Activated T-cell treated with anti-CD3 and anti-CD28 coated beads, Interleukin-2, amount 50 U/mL, for 4 hours (primary cell): ENCODE results near the gene CACNG4. TPM values are rescaled to one million over a fixed set of nuclear protein-coding genes. Genes with fewer than 3 reads are reported as not detected.
A peak's percentile ranks its signal among the peaks of the same experiment; 100 is the strongest.

Source experiments
- ATAC-seq, 2 donors: fragments of 200-7000 bp; cut with Tn5 transposase; one replicate each; pipeline ENCODE4 v1.10.0; 2021
- DNase-seq: peaks from one replicate; pipeline ENCODE4 v3.0.0-alpha.2; 2020
- H3K27me3 Mint-ChIP-seq: one replicate; pipeline ENCODE4 v1.8.0; 2021; ENCODE audit warnings: low read depth, mixed read lengths
- H3K36me3 Mint-ChIP-seq: one replicate; pipeline ENCODE4 v1.8.0; 2022; ENCODE audit warnings: mixed read lengths; ENCODE audit not compliant: insufficient read depth
- H3K4me1 Mint-ChIP-seq: one replicate; pipeline ENCODE4 v1.8.0; 2021; ENCODE audit warnings: low read depth, mixed read lengths
- H3K4me3 Mint-ChIP-seq: one replicate; pipeline ENCODE4 v1.8.0; 2021; ENCODE audit warnings: mild to moderate bottlenecking, moderate library complexity, mixed read lengths
- H3K9me3 Mint-ChIP-seq: one replicate; pipeline ENCODE4 v1.8.0; 2021; ENCODE audit warnings: mixed read lengths
- total RNA-seq, 3 donors: library from RNA; stranded (reverse); gene quantifications; one replicate each; pipeline ENCODE4 v1.2.1, GENCODE V29; 2021

CACNG4 gene
- total RNA-seq, result under 1 TPM in 1 of 3 donors, not detected in 2; 0.05 TPM

DNA sequence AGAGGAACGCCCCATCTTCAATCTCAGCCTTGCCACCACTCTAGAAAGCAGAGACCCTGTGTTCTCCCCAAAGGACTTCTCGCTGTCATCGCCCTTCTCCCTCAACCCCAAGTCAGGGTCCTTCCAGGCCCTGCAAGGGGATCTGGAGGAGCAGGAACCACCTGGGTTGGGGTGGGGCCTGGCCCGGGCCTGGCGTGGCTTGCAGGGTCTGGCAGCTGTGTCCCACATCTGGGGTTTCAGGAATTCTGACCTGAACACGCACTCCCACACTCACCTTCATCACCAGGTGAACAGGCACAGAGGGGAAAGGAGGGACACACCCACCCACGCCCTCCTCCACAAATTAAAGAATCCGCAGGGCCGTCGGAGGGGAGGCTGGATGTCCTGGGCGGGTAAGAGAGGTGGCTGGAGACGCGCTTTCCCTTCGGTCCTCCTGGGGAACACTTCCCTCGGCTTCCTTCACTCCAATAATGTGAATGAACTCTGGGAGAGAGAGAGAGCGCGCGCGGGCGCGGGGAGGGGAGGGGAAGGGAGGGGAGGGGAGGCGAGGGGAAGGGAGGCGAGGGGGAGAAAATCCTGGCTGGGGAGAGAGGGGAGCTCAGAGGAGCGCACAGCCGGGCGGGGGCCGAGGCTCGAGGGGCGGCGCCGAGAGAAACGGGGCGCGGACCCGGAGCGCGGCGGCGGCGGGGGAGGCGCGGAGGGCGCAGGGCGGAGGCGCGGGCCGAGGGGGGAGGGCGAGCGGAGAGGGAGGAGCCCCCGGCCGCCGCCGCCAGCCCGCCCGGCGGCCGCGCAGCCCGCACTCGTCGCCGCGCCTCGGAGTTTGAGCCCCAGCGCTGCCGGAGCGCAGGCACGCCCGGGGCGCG is at the start of gene CACNG4:
Gene CACNG4, plus strand, starts transcription at position 799 of the 863 bp plus-strand sequence. CDS start 205 bp downstream, outside the sequence.
- no peak for DNase-seq
- peaks cover 8% of the 10 kb centered on the region for H3K4me1 Mint-ChIP-seq
- ATAC-seq, result peak; percentile 32 to 36
- peak within 1 kb of the TSS; percentile 72 for H3K4me3 Mint-ChIP-seq
- no peaks in the 10 kb centered on the region for H3K9me3 Mint-ChIP-seq
- H3K36me3 Mint-ChIP-seq, result no peaks in the 10 kb centered on the region
- peaks cover 71% of the 10 kb centered on the region for H3K27me3 Mint-ChIP-seq

DNA sequence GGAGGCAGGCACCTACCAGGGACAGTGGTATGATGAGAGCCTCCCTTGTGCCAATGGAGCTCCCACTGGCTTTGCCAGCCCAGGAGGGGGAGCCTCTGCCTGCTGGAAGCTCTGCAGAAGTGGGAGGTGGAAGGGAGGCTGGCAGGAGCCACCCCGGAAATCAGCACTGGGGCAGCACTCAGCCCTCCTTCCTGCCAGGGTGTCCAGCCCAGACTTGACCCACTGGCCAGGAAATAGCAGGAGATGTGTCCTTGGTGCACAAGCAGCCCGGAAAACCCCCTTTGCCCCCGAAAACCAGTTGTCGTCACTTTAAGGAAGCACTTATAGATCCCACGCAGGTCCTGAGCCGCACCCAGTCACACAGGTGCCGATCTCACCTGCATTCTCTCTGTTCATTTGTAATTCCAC is 49.3 kb upstream of the CACNG4 start:
- no peak for ATAC-seq
- Mint-ChIP-seq H3K4me1 (no peaks in the 10 kb centered on the region), H3K27me3 (peaks cover 34% of the 10 kb centered on the region), H3K4me3 (no peak overlapping the region), H3K9me3 (peaks cover 6% of the 10 kb centered on the region), H3K36me3 (no peaks in the 10 kb centered on the region)
- DNase-seq, result no peak

DNA sequence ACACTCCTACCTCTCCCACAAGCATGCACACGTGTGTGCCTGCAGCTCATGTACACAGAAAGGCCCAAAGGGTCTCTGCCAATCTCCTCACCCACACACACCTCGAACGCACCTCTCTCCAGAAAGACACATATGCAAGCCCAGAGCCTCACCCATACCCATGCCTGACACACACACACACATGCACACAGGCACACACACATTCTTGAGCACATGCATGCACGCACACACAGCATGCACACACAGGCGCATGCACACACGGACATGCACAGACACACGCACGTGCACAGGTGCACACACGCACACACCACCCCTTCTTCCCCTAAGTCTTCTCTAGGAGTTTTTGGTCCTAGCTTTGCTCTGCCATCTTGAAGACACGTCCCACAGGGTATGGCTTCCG is 48.7 kb upstream of the CACNG4 start:
- Mint-ChIP-seq H3K36me3 (no peaks in the 10 kb centered on the region), H3K27me3 (peaks cover 34% of the 10 kb centered on the region), H3K9me3 (peaks cover 6% of the 10 kb centered on the region), H3K4me3 (no peak overlapping the region), H3K4me1 (no peaks in the 10 kb centered on the region)
- DNase-seq (no peak), ATAC-seq (no peak)

DNA sequence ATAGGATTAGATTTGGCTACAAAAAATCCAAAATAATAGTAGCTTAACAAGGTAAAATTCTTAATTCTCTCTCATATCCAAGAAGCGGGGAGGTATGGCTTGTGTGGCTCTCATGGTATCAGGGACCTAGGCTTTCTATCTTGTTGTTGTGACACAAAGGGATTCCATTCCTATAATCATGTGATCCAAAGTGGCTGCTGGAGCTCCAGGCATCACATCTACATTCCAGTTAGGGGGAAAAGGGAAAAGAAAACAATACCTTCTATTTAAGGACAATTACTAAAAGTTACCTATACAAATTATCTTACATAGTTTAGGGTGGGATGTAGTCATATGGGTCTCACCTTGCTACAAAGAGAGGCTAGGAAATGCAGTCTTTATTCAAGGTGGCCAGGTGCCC is 47.6 kb upstream of the CACNG4 start:
- DNase-seq, result no peak
- no peak overlapping the region for H3K4me3 Mint-ChIP-seq
- H3K27me3 Mint-ChIP-seq, result peaks cover 34% of the 10 kb centered on the region
- no peak for ATAC-seq
- no peaks in the 10 kb centered on the region for H3K4me1 Mint-ChIP-seq
- H3K36me3 Mint-ChIP-seq, result no peaks in the 10 kb centered on the region
- peaks cover 10% of the 10 kb centered on the region for H3K9me3 Mint-ChIP-seq

DNA sequence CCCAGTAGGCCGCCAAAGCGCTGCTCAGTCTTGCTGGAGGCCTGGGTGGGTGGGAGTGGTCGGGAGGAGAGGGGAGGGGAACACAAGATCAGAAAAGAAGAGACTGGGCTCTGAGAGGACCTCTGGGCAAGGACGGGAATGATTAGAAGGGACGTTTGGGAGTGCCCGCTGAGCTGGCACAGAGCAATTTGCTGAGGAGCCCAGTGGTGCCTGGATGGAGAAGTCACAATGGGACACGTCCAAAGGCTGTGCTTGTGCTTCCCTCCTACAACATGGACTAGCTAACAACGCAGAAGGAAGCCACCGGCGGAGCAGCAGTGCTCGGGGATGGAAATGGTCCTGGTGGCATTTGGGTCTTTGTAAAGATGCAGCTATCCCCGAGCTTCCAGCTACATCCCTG is 45.6 kb upstream of the CACNG4 start:
- Mint-ChIP-seq H3K4me1 (no peaks in the 10 kb centered on the region), H3K9me3 (peaks cover 11% of the 10 kb centered on the region), H3K36me3 (no peaks in the 10 kb centered on the region), H3K4me3 (no peak overlapping the region), H3K27me3 (peaks cover 29% of the 10 kb centered on the region)
- DNase-seq (no peak), ATAC-seq (no peak)

DNA sequence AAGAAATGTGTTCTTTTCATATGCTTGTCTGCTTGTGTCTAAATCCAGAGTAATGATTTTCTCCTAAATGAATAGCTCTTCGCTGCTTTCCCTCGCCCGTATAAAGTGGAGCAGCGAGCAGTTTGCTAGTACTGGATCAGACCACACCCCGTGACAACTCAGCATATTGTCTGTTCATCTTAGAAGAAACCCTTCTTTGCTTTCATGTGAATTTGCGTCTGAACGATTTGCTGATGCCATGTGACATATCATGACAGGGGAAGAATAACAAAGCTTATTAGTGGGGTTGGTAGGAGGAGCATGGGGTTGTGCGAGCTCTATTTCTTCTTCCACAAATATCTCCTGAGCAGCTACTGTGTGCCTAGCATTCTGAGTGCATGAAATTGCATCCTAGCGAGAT is 44.1 kb upstream of the CACNG4 start:
- H3K9me3 Mint-ChIP-seq, result peaks cover 11% of the 10 kb centered on the region
- H3K4me1 Mint-ChIP-seq, result no peaks in the 10 kb centered on the region
- no peaks in the 10 kb centered on the region for H3K36me3 Mint-ChIP-seq
- H3K27me3 Mint-ChIP-seq, result peaks cover 22% of the 10 kb centered on the region
- no peak for ATAC-seq
- DNase-seq, result no peak
- H3K4me3 Mint-ChIP-seq, result no peak overlapping the region

DNA sequence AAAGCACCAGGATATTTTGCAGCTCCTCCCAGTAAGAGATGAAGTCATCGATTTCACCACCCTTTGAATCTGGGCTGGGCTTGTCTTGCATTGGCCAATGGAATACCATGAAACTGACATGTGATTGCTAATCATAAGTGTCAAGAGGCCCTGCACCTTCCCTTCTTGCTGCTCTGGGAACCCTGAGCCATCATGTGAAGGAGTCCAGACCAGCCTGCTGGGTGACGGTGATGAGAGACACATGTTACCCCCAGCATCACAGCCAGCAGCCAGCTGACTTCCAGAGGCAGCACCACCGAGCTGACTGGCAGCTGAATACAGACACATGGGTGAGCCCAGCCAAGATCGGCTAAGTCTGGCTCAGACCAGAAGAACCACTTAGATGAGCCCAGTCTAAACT is 43.6 kb upstream of the CACNG4 start:
- Mint-ChIP-seq H3K36me3 (no peaks in the 10 kb centered on the region), H3K4me1 (no peaks in the 10 kb centered on the region), H3K9me3 (peaks cover 11% of the 10 kb centered on the region), H3K27me3 (peaks cover 17% of the 10 kb centered on the region), H3K4me3 (no peak overlapping the region)
- ATAC-seq (no peak), DNase-seq (no peak)

- Mint-ChIP-seq H3K4me3 (no peak overlapping the region), H3K4me1 (no peaks in the 10 kb centered on the region), H3K9me3 (peaks cover 5% of the 10 kb centered on the region), H3K27me3 (peaks cover 25% of the 10 kb centered on the region), H3K36me3 (no peaks in the 10 kb centered on the region)
- no peak for ATAC-seq
- no peak for DNase-seq
These were observed 40.6 kb upstream of the CACNG4 start for GRCh38 chr17:66923886-66924285.

DNA sequence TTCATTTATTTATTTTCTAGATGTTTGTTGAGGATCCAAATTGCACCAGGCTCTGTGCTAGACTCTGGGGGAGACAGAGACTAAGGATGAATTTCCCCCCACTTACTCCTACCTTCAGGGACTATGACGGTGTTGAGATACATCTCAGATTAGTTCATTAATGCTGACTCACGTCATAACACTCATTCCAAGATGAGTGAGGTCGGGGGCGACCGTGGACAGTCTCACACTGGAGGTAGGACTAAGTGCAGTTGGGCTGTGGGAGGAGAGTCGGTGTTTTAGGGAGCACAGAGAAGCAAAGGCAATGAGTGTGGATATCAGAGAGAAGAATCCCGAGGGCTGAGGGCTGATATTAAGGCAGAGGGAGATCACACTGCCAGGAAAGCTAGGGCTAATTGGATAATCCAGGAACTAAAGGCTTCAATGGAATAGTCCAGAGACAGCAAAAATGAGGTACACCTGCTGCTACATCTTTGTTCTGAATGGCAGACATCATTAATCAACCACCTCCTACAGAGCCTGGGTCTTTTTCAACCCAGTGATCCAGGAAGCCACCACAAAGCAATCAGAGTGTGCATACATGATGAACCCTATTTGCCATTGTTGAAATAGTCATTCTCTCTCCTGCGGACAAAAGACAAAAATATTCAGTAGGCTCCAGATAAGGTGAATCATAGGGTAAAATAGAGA is 38.6 kb upstream of the CACNG4 start:
- Mint-ChIP-seq H3K4me1 (no peaks in the 10 kb centered on the region), H3K9me3 (peaks cover 5% of the 10 kb centered on the region), H3K27me3 (peaks cover 29% of the 10 kb centered on the region), H3K4me3 (no peak overlapping the region), H3K36me3 (no peaks in the 10 kb centered on the region)
- no peak for DNase-seq
- ATAC-seq, result no peak

- H3K4me1 Mint-ChIP-seq, result no peaks in the 10 kb centered on the region
- H3K9me3 Mint-ChIP-seq, result no peaks in the 10 kb centered on the region
- no peak for DNase-seq
- ATAC-seq, result no peak
- H3K27me3 Mint-ChIP-seq, result peaks cover 29% of the 10 kb centered on the region
- no peaks in the 10 kb centered on the region for H3K36me3 Mint-ChIP-seq
- no peak overlapping the region for H3K4me3 Mint-ChIP-seq
These were observed 35.6 kb upstream of the CACNG4 start for GRCh38 chr17:66928949-66929348.

GRCh38 chr17:66929591-66929990 is 34.9 kb upstream of the CACNG4 start:
- H3K4me3 Mint-ChIP-seq, result no peak overlapping the region
- peaks cover under 1% of the 10 kb centered on the region for H3K9me3 Mint-ChIP-seq
- H3K36me3 Mint-ChIP-seq, result no peaks in the 10 kb centered on the region
- no peak for ATAC-seq
- no peak for DNase-seq
- H3K4me1 Mint-ChIP-seq, result no peaks in the 10 kb centered on the region
- peaks cover 26% of the 10 kb centered on the region for H3K27me3 Mint-ChIP-seq

DNA sequence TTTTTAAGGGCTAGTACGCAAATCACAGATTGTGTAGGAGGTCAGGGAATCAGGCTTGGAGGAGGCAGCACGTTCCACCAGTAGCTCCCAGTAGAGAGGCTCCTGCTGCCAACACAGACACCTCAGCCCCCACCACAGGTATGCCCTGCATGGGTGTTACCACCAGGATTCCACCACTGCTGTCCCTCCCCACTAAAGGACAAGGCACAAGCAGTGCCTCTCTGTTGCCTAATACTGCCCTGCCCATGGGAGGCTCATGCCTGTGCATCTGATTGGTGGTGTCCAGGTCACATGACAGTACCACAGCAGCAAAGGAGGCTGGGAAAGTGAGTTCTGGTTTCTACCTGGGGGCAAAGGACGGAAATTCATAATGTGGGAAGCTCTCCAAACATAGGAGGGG is 33.6 kb upstream of the CACNG4 start:
- Mint-ChIP-seq H3K27me3 (peaks cover 25% of the 10 kb centered on the region), H3K4me1 (no peaks in the 10 kb centered on the region), H3K4me3 (no peak overlapping the region), H3K36me3 (no peaks in the 10 kb centered on the region), H3K9me3 (peaks cover 5% of the 10 kb centered on the region)
- ATAC-seq (no peak), DNase-seq (no peak)

DNA sequence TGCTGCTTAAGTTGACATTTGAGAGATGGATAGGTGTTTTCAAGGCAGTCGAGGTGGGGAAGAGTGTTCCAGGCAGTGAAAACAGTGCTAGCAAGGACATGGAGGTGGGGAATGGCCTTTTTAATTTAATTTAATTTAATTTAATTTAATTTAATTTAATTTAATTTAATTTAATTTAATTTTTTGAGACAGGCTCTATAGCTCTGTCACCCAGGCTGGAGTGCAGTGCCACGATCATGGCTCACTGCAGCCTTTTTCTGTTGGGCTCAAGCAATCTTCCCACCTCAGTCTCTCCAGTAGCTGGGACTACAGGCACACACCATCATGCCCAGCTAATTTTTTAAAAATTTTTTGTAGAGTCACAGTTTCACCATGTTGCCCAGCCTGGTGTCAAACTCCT is 32.2 kb upstream of the CACNG4 start:
- no peaks in the 10 kb centered on the region for H3K36me3 Mint-ChIP-seq
- no peaks in the 10 kb centered on the region for H3K4me1 Mint-ChIP-seq
- H3K27me3 Mint-ChIP-seq, result peaks cover 23% of the 10 kb centered on the region
- no peak for DNase-seq
- no peak overlapping the region for H3K4me3 Mint-ChIP-seq
- peaks cover 5% of the 10 kb centered on the region for H3K9me3 Mint-ChIP-seq
- no peak for ATAC-seq

DNA sequence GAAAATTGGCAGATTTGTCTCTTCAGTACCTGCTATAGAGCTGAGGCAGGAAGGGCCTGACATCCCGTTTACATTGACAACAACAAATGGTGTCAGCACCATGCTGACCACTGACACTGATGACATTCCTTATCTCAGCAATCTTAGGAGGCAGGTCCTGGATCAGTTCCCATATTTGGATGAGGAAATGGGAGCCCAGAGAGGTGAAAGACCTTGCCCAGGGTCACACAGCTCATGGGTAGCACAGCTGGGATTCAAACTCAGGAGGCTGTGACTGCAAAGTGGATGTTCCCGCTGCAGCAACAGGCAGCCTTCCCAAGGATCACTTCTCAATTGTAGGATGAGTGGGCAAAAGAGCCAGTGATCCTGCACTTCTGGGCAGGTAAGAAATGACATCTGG is 30.5 kb upstream of the CACNG4 start:
- H3K36me3 Mint-ChIP-seq, result no peaks in the 10 kb centered on the region
- H3K4me1 Mint-ChIP-seq, result no peaks in the 10 kb centered on the region
- ATAC-seq, result no peak
- H3K4me3 Mint-ChIP-seq, result no peak overlapping the region
- H3K9me3 Mint-ChIP-seq, result peaks cover 8% of the 10 kb centered on the region
- DNase-seq, result no peak
- peaks cover 25% of the 10 kb centered on the region for H3K27me3 Mint-ChIP-seq

DNA sequence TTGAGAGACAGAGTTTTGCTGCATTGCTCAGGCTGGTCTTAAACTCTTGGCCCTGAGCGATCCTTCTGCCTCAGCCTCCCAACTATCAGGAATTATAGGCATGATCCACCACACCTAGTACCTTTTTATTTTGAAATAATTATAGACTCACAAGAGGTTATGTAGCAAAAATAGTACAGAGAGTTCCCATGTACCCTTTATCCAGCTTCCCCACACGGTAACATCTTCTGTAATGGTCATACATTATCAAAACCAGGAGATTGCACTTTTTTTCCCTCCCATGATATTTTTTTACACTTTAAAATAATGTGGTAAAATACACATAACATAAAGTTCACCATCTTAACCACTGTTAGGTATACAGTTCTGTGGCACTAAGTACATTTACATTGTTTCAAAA is 28.8 kb upstream of the CACNG4 start:
- Mint-ChIP-seq H3K36me3 (no peaks in the 10 kb centered on the region), H3K4me1 (no peaks in the 10 kb centered on the region), H3K27me3 (peaks cover 32% of the 10 kb centered on the region), H3K4me3 (no peak overlapping the region), H3K9me3 (peaks cover 8% of the 10 kb centered on the region)
- no peak for ATAC-seq
- DNase-seq, result no peak
